Measurements from ENCODE around the gene PEA15. TPM values are rescaled to one million over a fixed set of nuclear protein-coding genes. Genes with fewer than 3 reads are reported as not detected.

PEA15 gene
- total and polyA plus RNA-seq, 10 of the 15 experiments (the other 5 are each of a cell fraction or from before 2014, with no cell fraction given) = 15.1 to 269 (median 65.6) TPM

GRCh38 chr1:160200786-160201185 is 4.4 kb upstream of the PEA15 start (continued):
- TF ChIP-seq RELB (IDR thresholded peaks at IDR 0.05; ENCODE audit: low read depth) (no peak), CHD2 (IDR thresholded peaks at IDR 0.05; ENCODE audit: borderline replicate concordance, low read depth, low read length) (no peak), NFYB (IDR thresholded peaks at IDR 0.05; ENCODE audit: insufficient read depth, low read depth, low read length) (no peak)

- Histone ChIP-seq H2AFZ (ENCODE audit: control insufficient read depth, low read depth, low read length) (peak overlapping the region; percentile 64), H3K79me2 (ENCODE audit: control insufficient read depth, insufficient read depth, low read length) (peaks cover 33% of the 10 kb centered on the region), H3K4me2 (ENCODE audit: control insufficient read depth, insufficient read depth) (peak overlapping the region; percentile 94), H3K4me3 (peak overlapping the region; percentile 49), H3K4me1 (ENCODE audit: control insufficient read depth, insufficient read depth, low read length) (peaks cover 26% of the 10 kb centered on the region), H3K27me3 (replicated peaks in 1 of 2; ENCODE audit: control insufficient read depth in 2 of 2, insufficient read depth in 2 of 2, low read length in 1 of 2) (no peaks in the 10 kb centered on the region), H3K9ac (ENCODE audit: control insufficient read depth, insufficient read depth, low read length) (peak overlapping the region; percentile 87), H3K9me3 (replicated peaks; ENCODE audit: control insufficient read depth, insufficient read depth, low read length) (no peaks in the 10 kb centered on the region), H4K20me1 (ENCODE audit: control insufficient read depth, insufficient read depth) (no peaks in the 10 kb centered on the region), H3K27ac (ENCODE audit: control insufficient read depth, insufficient read depth) (peak overlapping the region; percentile 96), H3K36me3 (ENCODE audit: control insufficient read depth in 2 of 2, insufficient read depth in 2 of 2, low read length in 1 of 2) (peaks cover 2 to 5% of the 10 kb centered on the region in 2 experiments; a peak in 2 of 4 replicates)
- DNase-seq (ENCODE audit: low read depth, low spot score) = peak; percentile 81
- RAD21 ChIA-PET (ENCODE audit: unreplicated experiment) = interaction anchor here (0.5 to 10.6 kb wide), 19 partner anchors 9 to 174 kb away, joined by 3 to 89 read pairs (median 3); partner anchors contain the start of genes CASQ1, DCAF8 and IGSF8
- TSS peak; percentile 64 for BruUV-seq (replicated peaks)
- 0% methylated on average over 7 of the region's 7 CpGs for WGBS (ENCODE audit: insufficient coverage, insufficient replicate concordance, low lambda C conversion rate, missing lambda C conversion rate)
- POLR2A ChIA-PET = interaction anchor here (0.6 to 2.6 kb wide), 13 partner anchors 9 to 1128 kb away, joined by 3 to 15 read pairs (median 5); partner anchors contain the start of genes AIM2 and IGSF8
- in situ Hi-C loops (cut with MboI) = no loop called here
- peak; percentile 87 for ATAC-seq
- intact Hi-C loops (cut with micrococcal nuclease; ENCODE audit: unreplicated experiment) = no loop called here
- CTCF ChIA-PET = interaction anchor here (0.6 to 8.9 kb wide), 18 partner anchors 11 to 381 kb away, joined by 3 to 89 read pairs (median 5); partner anchors contain the start of genes CASQ1 and DCAF8
- FAIRE-seq = peak; percentile 61
- SMC1A ChIA-PET (ENCODE audit: uncharacterized antibody, unreplicated experiment) = interaction anchor here (0.8 to 11.5 kb wide), 14 partner anchors 9 to 139 kb away, joined by 3 to 95 read pairs (median 6); partner anchors contain the start of genes DCAF8, NCSTN and PEX19
- TF ChIP-seq RELA (IDR thresholded peaks at IDR 0.05; ENCODE audit: borderline replicate concordance, partially characterized antibody) (no peak), SREBF1 (IDR thresholded peaks at IDR 0.05; ENCODE audit: low read length) (no peak), NFYB (IDR thresholded peaks at IDR 0.05; ENCODE audit: insufficient read depth, low read depth, low read length) (no peak), ASH2L (IDR thresholded peaks at IDR 0.05; ENCODE audit: borderline replicate concordance, low read depth) (no peak), ATF7 (IDR thresholded peaks at IDR 0.05; ENCODE audit: low read depth) (peak; percentile 96), ESRRA (IDR thresholded peaks at IDR 0.05; ENCODE audit: low read length) (no peak), TAF1 (IDR thresholded peaks at IDR 0.05; ENCODE audit: borderline replicate concordance, low read depth, low read length) (no peak), RB1 (IDR thresholded peaks at IDR 0.05; ENCODE audit: borderline replicate concordance) (0 out of 2 replicates have a peak, but pooled peaks have one; percentile 12), GABPA (IDR thresholded peaks at IDR 0.05; ENCODE audit: low read depth) (no peak), NR2C2 (IDR thresholded peaks at IDR 0.05; ENCODE audit: borderline replicate concordance, control insufficient read depth, insufficient read length, low read depth) (no peak), EP300 (IDR thresholded peaks at IDR 0.05; ENCODE audit: borderline replicate concordance in 1 of 2, control insufficient read depth in 1 of 2, low read depth in 2 of 2, low read length in 2 of 2) (peak; percentile 60 to 90; a peak in 3 of 4 replicates), E2F4 (IDR thresholded peaks at IDR 0.05; ENCODE audit: low read depth, low read length) (no peak), HDGF (IDR thresholded peaks at IDR 0.05) (no peak), MYB (IDR thresholded peaks at IDR 0.05; ENCODE audit: borderline replicate concordance, low read depth, low read length) (no peak), TCF3 (IDR thresholded peaks at IDR 0.05; ENCODE audit: borderline replicate concordance, insufficient read depth, low read depth, low read length) (no peak), PML (IDR thresholded peaks at IDR 0.05; ENCODE audit: low read length) (no peak), MTA3 (IDR thresholded peaks at IDR 0.05; ENCODE audit: borderline replicate concordance, low read length) (peak; percentile 93), FOXM1 (IDR thresholded peaks at IDR 0.05; ENCODE audit: low read depth, low read length) (peak; percentile 60; the same call in 1 of the 2 replicates)
Measured at GRCh38 chr1:160204526-160205241, 500 bp upstream of the PEA15 start.

Data from GM12878 (cell line).